Amygdala (tissue), 56 donors: ENCODE measurements around the gene SLIRP.
"Not testable (repeated sequence)": the region's sequence is repeated elsewhere in the genome, so short reads cannot be mapped to it uniquely, and the experiment has no call there.

ENCODE experiments used
- DNase-seq, 56 donors: peaks; one replicate each; lab custom pipeline; 2025; lab: John Stamatoyannopoulos, UW

SLIRP gene

DNA sequence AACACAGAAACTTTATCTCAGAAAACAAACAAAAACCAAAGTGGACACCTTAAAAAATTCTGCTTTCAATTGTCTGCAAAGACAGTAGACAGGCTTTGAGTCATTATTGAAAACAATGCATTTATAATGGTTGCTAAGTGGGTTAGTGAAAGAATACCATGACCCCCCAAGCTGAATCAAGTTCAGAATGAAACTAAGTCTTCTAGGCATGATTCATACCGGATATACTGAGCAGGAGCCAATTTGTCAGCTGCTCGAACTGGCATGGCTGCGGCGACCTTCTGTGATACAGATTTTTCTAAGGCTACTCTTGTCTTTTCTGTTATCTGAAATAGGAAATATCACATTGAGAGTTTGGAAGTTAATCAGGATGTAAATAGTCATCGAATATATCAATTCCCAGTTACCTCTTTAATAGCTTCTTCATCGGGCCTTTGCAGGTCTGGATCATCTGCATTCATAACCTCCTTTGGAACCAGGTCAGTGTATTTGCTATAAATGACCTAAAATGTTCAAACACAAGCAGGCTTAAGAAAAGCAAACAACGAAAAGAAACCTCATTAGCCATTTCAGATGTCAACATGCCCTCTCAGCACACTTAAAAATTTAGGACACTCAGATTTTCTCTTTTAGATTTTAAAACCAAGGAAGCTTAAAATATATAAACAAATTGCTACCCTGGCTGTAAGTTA is 30.8 kb downstream of the SLIRP start:
- peak in 4 of 56 donors; percentile 1 to 9 (median 5) for DNase-seq

DNA sequence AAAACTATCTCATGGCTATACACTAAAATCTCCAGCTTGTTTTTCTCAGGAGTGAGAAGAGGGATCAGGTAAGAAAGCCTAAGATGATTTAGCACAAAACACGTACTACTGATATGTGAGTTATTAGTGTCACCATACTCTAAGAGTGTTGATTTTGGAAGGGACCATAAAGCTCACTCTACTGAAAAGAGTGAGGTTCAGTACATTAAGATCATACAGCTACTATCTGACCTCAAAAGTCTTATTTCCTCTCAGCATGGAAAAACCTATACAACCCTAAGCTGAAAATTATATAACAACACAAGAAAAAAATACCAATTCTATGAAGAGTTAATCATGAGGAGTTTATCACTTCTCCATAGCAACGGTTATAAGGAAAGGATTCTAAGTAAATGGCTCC is 33.5 kb downstream of the SLIRP start:
- no peak for DNase-seq

DNA sequence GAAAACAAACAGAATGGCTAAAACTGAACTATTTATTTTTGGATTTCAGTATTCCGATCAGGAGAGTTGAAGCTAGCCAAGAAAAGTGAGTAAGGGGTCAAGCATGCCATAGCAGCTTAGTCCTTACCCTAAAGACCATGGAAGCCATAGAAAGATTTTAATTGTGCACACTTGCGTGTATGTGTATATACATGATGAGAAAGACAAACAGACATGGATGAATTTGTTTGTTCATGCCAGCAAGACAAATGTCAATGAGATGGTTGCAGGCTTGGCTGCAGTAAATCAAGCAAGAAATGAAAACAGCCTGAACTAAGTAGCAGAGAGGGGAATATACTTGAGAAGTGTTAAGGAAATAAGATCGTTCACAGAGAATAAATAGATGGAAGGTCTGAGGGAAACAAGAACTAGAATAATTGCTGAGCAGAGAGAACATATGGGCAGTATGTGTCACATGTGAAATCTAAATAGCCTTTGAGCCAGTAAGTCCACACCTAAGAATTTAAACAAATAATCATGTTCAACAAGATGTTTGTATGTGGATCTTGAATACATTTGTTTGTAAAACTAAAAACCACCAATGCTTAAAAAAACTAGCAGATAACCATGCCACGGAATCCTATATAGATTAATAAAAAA is 38.3 kb downstream of the SLIRP start:
- DNase-seq: no peak

DNA sequence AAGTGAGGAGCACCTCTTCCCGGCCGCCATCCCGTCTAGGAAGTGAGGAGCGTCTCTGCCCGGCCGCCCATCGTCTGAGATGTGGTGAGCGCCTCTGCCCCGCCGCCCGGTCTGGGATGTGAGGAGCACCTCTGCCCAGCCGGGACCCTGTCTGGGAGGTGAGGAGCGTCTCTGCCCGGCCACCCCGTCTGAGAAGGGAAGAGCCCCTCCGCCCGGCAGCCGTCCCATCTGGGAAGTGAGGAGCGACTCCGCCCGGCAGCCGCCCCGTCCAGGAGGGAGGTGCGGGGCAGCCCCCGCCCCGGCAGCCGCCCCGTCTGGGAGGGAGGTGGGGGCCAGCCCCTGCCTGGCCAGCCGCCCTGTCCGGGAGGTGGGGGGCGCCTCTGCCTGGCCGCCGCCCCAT is 39.5 kb downstream of the SLIRP start:
- not testable (repeated sequence) for DNase-seq

DNA sequence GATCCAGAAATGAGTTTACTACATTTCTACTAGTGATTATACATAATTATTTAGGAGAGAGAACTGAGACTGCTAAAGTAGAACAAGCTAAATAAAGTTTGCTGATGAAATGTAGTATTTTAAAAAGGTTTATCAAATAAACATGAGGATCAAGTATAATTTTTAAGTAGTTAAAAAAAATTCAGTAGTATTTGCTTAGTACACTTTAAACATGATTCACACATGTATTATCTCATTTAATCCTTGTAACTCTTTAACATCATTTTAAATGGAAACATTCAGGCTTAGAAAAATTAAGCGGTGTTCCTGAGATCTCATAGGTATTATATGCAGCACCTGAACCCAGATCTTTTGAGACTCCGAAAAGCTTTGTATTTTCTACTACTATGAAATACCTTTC is 44.4 kb downstream of the SLIRP start:
- DNase-seq: no peak

DNA sequence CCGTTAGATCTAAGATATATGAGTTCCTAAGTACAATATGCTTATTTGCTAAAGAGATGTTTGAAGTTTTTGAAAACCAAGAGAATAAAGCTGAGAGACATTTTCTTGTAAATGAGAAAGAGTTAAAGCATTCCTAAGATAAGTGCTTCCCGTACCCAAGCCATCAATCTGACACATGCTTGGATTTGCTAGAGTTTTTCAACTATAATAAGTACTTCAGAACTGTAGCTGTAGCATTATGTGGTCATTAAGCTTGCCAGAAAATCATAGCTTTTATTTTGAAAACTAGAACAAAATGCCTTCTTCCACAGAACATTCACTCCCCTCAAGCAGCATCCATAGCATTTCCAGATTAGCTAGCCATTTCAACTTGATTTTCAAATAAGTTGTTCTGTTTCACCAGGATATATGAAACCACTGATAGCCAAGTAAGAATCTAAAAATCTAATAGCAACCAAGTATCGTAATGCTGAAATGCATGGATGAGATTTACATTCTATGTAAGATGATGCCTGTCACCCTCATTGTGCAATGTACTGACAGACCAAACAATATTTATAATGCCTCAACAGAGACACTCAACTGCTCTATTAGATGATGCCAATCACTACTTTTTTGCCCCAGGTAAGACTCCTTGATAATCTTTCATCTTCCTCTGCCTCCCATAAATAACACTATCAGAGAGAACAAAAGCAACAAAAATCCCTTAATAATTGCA is 45.1 kb downstream of the SLIRP start:
- no peak for DNase-seq

DNA sequence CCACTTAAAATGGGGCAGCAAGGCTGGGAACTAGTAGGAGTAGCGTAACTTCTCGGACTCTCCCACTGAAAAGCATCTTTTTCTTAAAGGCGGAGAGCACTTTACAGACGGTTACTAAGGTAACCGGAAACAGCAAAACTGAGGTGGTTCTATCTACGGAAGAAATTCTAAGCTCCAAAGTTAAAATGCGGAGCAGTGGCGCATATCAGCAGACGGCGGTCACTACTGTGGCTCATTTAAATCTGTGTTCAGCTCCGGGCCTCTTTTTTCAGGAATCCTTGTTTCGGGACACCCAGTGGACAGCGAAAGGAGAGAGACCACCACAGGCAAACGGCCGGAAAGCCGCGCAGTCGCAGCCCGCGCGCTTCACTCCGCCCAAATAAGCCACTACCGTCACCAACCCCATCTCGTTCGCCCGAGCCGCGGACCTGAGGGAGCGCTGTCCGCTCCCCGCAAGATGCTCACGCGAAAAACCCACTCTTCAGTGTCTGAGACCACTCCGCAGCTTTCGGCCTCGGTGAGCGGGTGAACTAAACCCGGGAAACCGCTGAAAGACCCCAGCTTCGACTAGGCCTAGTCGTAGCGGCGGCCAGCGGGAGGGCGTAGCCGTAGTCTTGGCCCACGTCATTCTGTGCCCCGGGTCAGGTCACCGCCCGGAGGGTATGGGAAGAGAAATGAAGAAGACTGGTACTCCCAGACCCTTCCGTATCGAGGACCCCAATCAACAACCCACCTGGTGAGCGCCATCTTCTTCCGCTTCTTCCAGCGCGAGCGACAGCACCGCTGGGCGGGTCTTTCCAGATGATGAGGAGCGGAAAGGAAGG is 52.7 kb downstream of the SLIRP start, which contains the start of gene SNW1:
SNW1 (minus strand) TSS at position 776 of the 824 bp plus-strand sequence; CDS start at position 747, 29 bp downstream.
- peak in 55 of 56 donors; percentile 55 to 98 (median 88) for DNase-seq

DNA sequence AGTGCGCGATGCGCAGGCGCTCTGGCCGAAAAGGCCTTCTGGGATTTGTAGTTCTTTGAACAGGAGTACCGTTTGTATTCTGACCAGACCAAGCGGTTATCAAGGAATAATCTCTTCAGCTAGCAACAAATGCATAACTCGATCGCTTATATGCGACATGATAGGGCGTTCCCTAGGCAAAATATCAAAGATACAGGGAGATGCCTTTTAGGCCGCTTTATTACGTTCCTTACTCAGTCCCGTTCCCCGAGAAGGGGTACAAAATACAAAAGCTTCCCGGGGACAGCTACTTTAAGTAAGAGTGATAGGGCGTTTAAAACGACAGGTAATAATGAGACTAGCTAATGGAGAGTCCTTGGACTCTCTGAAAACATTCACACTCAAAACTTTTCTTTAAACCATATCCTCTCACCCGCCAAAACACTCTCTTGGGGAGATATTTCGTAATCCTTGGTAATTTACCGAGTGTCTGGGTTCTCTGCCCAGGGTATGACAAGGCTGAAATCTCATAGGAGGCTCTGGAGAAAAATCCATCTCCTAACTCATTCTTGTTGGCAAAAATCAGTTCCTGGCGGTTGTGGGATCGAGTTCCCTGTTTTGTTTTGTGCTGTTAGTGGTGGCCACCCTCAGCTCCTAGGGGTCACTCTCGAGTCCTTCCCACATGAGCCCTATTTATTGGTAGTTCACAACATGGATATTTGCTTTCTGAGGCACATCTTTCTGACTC is 53.5 kb downstream of the SLIRP start:
- peak in 29 of 56 donors; percentile 0 to 92 (median 8) for DNase-seq

DNA sequence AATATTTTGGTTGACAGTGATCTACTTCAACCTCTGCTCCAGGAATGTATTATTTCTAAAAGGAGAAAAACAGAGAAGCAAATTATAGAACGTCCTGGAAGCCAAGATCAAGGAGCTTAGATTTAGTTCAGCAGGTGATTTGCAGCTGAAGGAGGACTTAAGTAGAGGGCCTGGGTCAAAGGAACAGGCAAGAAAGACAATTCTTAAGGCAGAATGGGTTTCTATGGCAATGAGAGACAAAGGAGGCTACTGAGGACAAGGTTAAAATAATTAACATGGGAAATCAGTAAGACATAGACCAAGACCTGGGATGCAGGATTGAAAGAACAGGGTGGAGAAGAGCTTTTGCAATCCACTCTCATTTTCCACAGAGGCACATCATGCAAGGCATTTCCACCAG is 55.4 kb downstream of the SLIRP start:
- no peak for DNase-seq

DNA sequence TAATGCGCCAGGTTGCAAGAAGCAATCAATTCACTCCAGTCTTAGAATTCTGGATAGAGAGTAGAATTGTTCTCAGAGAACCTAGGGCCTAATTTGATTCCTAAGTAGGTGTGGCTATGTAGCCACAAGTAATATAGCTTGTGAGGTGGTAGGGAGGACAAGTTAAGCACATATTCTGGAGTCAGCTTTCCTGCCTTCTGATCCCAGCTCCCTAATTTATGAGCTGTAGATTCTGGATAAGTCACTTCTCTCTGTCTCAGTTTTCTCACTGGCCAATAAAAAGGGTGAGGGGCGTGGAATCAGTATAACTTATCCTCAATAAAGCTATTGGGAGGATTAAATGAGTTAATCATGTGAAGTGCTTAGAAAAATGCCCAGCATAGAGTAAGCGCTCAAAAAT is 56.1 kb downstream of the SLIRP start:
- DNase-seq: no peak
